Lung (tissue), 16 donors: Measurements from ENCODE around the gene C21orf58. TPM values are rescaled to one million over a fixed set of nuclear protein-coding genes. Genes with fewer than 3 reads are reported as not detected.
"Not testable (repeated sequence)": the region's sequence is repeated elsewhere in the genome, so short reads cannot be mapped to it uniquely, and the experiment has no call there.

ENCODE experiments used
- ATAC-seq: fragments of 200-7000 bp; cut with Tn5 transposase; one replicate; pipeline ENCODE4 v1.9.1; 2020; ENCODE audit warnings: moderate number of reproducible peaks; ENCODE audit not compliant: insufficient read depth, low FRiP score
- DNase-seq, 3 donors: peaks; one replicate each; pipeline ENCODE4 v3.0.0-alpha.2; 2013 to 2017
- H3K27ac ChIP-seq, 2 donors: one replicate each; pipeline ENCODE4 v1.5.1; 2013; ENCODE audit warnings: mild to moderate bottlenecking in 2 of 2, moderate library complexity in 2 of 2, control low read depth in 1 of 2, inconsistent platforms in 1 of 2, low read depth in 1 of 2, low read length in 1 of 2
- H3K27me3 ChIP-seq, 3 donors: one replicate each; pipeline ENCODE4 v1.5.1; 2013; ENCODE audit warnings: low read length in 2 of 3; ENCODE audit not compliant: control insufficient read depth in 3 of 3, insufficient read depth in 3 of 3
- H3K36me3 ChIP-seq, 4 donors: one replicate each; pipeline ENCODE4 v1.5.1; 2013; ENCODE audit warnings: low read length in 4 of 4, mild to moderate bottlenecking in 1 of 4, moderate library complexity in 1 of 4; ENCODE audit not compliant: control insufficient read depth in 4 of 4, insufficient read depth in 4 of 4
- H3K4me1 ChIP-seq, 5 donors: one replicate each; pipeline ENCODE4 v1.5.1; 2013; ENCODE audit warnings: low read length in 5 of 5, mild to moderate bottlenecking in 2 of 5, moderate library complexity in 1 of 5; ENCODE audit not compliant: control insufficient read depth in 5 of 5, insufficient read depth in 5 of 5
- H3K4me3 ChIP-seq: one replicate; pipeline ENCODE4 v1.5.1; 2013; ENCODE audit warnings: mild to moderate bottlenecking, control low read depth, moderate library complexity
- H3K9ac ChIP-seq, 2 donors: one replicate each; pipeline ENCODE4 v1.5.1; 2013; ENCODE audit warnings: low read length in 2 of 2, control low read depth in 1 of 2; ENCODE audit not compliant: insufficient read depth in 1 of 2
- H3K9me3 ChIP-seq, 4 donors: one replicate each; pipeline ENCODE4 v1.5.1; 2013; ENCODE audit warnings: low read length in 3 of 4, mild to moderate bottlenecking in 1 of 4, moderate library complexity in 1 of 4; ENCODE audit not compliant: control insufficient read depth in 4 of 4, insufficient read depth in 3 of 4
- CTCF ChIP-seq: IDR thresholded peaks from 2 replicates; pipeline ENCODE4 v1.5.1; 2012; ENCODE audit warnings: mild to moderate bottlenecking; ENCODE audit errors: control extremely low read depth, extremely low read depth
- WGBS, 2 donors: extraction: QIAGEN DNeasy Blood & Tissue Kit; methylation state at CpG; one replicate each; pipeline ENCODE4 v1.1.7; 2013; 5-methylcytosine and 5-hydroxymethylcytosine counted together
- long read RNA-seq, 5 donors: transcript quantifications; one replicate each; lab custom pipeline, GENCODE V29; 2026
- polyA plus RNA-seq, 2 donors: library from polyadenylated mRNA; stranded (reverse); fragments of 200-250 nt; gene quantifications; one replicate each; pipeline ENCODE4 v1.2.1, GENCODE V29; 2013
- total RNA-seq, 2 donors: library from RNA; depleted of rRNA in 1 of 2; stranded (reverse); fragments of >200 nt in 1 of 2; gene quantifications; one replicate each; pipeline ENCODE4 v1.2.1, GENCODE V29; 2014 to 2021
- donor health status: control.
- donor health status: control.
- donor health status: Bipolar disorder and iron deficiency.
- donor health status: healthy.
- donor health status: DM: yes; HTN: yes; CAD: no.

The C21orf58 gene
- total RNA-seq = 10 to 100 TPM; 12.4 to 20.8 TPM
- 1 to 10 TPM; 4.8 to 5.4 TPM for polyA plus RNA-seq
- long read RNA-seq, donor 1, partial matches to known transcripts = 9 of 11 reads
- long read RNA-seq, donor 1, other reads (novel, unspliced or antisense) = 0 of 11 reads
- long read RNA-seq, donor 2 = 0 reads
- long read RNA-seq, donor 3, partial matches to known transcripts = 0 of 1 reads
- long read RNA-seq, donor 3, other reads (novel, unspliced or antisense) = 0 of 1 reads
- long read RNA-seq, donor 4, partial matches to known transcripts = 0 of 1 reads
- long read RNA-seq, donor 4, other reads (novel, unspliced or antisense) = 0 of 1 reads
- long read RNA-seq, donor 5, partial matches to known transcripts = 0 of 1 reads
- long read RNA-seq, donor 5, other reads (novel, unspliced or antisense) = 0 of 1 reads

GRCh38 chr21:46323710-46324389 lies at the start of gene C21orf58, which contains the start of gene PCNT:
C21orf58 (minus strand) TSS chr21:46323870; CDS start chr21:46322738, 1,132 bp downstream.
PCNT (plus strand) TSS chr21:46324156; CDS start chr21:46324229, 73 bp downstream.
- ATAC-seq = peak; percentile 93
- no peak for TF ChIP-seq CTCF
- H3K27me3 ChIP-seq = no peaks in the 10 kb centered on the region
- 1% methylated on average over 52 to 76 of the region's 76 CpGs for WGBS, 2 donors
- H3K4me1 ChIP-seq = peaks cover 0 to 40% (median 16%) of the 10 kb centered on the region in 5 donors
- peak within 1 kb of the TSS; percentile 98 for H3K27ac ChIP-seq
- no peaks in the 10 kb centered on the region for H3K9me3 ChIP-seq
- peaks cover 0 to 6% (median 2%) of the 10 kb centered on the region in 4 donors for H3K36me3 ChIP-seq
- H3K4me3 ChIP-seq = peak within 1 kb of the TSS; percentile 94
- peak within 1 kb of the TSS; percentile 52 to 70 for H3K9ac ChIP-seq
- peak; percentile 98 to 99 (median 99) for DNase-seq

GRCh38 chr21:46372947-46373346 lies 49.3 kb upstream of the C21orf58 start:
- H3K9me3 ChIP-seq, H3K9ac ChIP-seq, H3K27ac ChIP-seq, ATAC-seq, H3K4me1 ChIP-seq, DNase-seq, H3K4me3 ChIP-seq, H3K27me3 ChIP-seq: not testable (repeated sequence)
- WGBS, 2 donors = 92 to 98% methylated on average over 10 of the region's 10 CpGs
- H3K36me3 ChIP-seq = peaks cover 0 to 17% (median 7%) of the 10 kb centered on the region in 4 donors

- Histone ChIP-seq H3K4me1 (no peaks in the 10 kb centered on the region), H3K27ac (no peak overlapping the region), H3K36me3 (peaks cover 3 to 24% (median 6%) of the 10 kb centered on the region in 4 donors), H3K27me3 (no peaks in the 10 kb centered on the region), H3K9me3 (peaks cover 0 to 3% (median 1%) of the 10 kb centered on the region in 4 donors), H3K4me3 (no peak overlapping the region), H3K9ac (no peak overlapping the region)
- DNase-seq (no peak), ATAC-seq (no peak)
- TF ChIP-seq CTCF = no peak
- 95 to 97% methylated on average over 7 of the region's 7 CpGs for WGBS, 2 donors
Measured at GRCh38 chr21:46372014-46372485, 48.4 kb upstream of the C21orf58 start.
